ENCODE measurements around the gene SCTR. TPM values are rescaled to one million over a fixed set of nuclear protein-coding genes. Genes with fewer than 3 reads are reported as not detected.

Gene SCTR
- total and polyA plus RNA-seq, 2 of the 13 experiments (the other 11 are each of a cell fraction or from before 2014, with no cell fraction given), result not detected

GRCh38 chr2:119439574-119440500 is 84.4 kb downstream of the SCTR start (continued):
- TF ChIP-seq, protein P1, sequence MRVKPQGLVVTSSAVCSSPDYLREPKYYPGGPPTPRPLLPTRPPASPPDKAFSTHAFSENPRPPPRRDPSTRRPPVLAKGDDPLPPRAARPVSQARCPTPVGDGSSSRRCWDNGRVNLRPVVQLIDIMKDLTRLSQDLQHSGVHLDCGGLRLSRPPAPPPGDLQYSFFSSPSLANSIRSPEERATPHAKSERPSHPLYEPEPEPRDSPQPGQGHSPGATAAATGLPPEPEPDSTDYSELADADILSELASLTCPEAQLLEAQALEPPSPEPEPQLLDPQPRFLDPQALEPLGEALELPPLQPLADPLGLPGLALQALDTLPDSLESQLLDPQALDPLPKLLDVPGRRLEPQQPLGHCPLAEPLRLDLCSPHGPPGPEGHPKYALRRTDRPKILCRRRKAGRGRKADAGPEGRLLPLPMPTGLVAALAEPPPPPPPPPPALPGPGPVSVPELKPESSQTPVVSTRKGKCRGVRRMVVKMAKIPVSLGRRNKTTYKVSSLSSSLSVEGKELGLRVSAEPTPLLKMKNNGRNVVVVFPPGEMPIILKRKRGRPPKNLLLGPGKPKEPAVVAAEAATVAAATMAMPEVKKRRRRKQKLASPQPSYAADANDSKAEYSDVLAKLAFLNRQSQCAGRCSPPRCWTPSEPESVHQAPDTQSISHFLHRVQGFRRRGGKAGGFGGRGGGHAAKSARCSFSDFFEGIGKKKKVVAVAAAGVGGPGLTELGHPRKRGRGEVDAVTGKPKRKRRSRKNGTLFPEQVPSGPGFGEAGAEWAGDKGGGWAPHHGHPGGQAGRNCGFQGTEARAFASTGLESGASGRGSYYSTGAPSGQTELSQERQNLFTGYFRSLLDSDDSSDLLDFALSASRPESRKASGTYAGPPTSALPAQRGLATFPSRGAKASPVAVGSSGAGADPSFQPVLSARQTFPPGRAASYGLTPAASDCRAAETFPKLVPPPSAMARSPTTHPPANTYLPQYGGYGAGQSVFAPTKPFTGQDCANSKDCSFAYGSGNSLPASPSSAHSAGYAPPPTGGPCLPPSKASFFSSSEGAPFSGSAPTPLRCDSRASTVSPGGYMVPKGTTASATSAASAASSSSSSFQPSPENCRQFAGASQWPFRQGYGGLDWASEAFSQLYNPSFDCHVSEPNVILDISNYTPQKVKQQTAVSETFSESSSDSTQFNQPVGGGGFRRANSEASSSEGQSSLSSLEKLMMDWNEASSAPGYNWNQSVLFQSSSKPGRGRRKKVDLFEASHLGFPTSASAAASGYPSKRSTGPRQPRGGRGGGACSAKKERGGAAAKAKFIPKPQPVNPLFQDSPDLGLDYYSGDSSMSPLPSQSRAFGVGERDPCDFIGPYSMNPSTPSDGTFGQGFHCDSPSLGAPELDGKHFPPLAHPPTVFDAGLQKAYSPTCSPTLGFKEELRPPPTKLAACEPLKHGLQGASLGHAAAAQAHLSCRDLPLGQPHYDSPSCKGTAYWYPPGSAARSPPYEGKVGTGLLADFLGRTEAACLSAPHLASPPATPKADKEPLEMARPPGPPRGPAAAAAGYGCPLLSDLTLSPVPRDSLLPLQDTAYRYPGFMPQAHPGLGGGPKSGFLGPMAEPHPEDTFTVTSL (CRISPR knock-in tag; IDR thresholded peaks at IDR 0.05; ENCODE audit: borderline replicate concordance), result no peak
- TF ChIP-seq MLLT10 (CRISPR knock-in tag; IDR thresholded peaks at IDR 0.05) (no peak), ZNF720 (CRISPR knock-in tag; IDR thresholded peaks at IDR 0.05) (no peak), REXO4 (CRISPR knock-in tag; IDR thresholded peaks at IDR 0.05; ENCODE audit: borderline replicate concordance) (no peak), BRD4 (CRISPR knock-in tag; IDR thresholded peaks at IDR 0.05) (no peak), THAP9 (CRISPR knock-in tag; IDR thresholded peaks at IDR 0.05; ENCODE audit: borderline replicate concordance) (no peak), ZNF589 (CRISPR knock-in tag; conservative IDR thresholded peaks at IDR 0.05) (no peak), MTA1 (CRISPR knock-in tag; IDR thresholded peaks at IDR 0.05; ENCODE audit: borderline replicate concordance) (peak; percentile 60; the same call in 1 of the 2 replicates), ZFAT (CRISPR knock-in tag; conservative IDR thresholded peaks at IDR 0.05) (no peak)
- TF ChIP-seq, protein P2, sequence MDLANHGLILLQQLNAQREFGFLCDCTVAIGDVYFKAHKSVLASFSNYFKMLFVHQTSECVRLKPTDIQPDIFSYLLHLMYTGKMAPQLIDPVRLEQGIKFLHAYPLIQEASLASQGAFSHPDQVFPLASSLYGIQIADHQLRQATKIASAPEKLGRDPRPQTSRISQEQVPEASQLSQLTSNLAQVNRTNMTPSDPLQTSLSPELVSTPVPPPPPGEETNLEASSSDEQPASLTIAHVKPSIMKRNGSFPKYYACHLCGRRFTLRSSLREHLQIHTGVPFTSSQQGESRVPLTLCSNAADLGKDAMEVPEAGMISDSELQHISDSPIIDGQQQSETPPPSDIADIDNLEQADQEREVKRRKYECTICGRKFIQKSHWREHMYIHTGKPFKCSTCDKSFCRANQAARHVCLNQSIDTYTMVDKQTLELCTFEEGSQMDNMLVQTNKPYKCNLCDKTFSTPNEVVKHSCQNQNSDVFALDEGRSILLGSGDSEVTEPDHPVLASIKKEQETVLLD (CRISPR knock-in tag; IDR thresholded peaks at IDR 0.05; ENCODE audit: low read depth), result no peak
- TF ChIP-seq, protein P3, sequence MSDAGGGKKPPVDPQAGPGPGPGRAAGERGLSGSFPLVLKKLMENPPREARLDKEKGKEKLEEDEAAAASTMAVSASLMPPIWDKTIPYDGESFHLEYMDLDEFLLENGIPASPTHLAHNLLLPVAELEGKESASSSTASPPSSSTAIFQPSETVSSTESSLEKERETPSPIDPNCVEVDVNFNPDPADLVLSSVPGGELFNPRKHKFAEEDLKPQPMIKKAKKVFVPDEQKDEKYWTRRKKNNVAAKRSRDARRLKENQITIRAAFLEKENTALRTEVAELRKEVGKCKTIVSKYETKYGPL (CRISPR knock-in tag; IDR thresholded peaks at IDR 0.05), result no peak
- TF ChIP-seq, protein P4, sequence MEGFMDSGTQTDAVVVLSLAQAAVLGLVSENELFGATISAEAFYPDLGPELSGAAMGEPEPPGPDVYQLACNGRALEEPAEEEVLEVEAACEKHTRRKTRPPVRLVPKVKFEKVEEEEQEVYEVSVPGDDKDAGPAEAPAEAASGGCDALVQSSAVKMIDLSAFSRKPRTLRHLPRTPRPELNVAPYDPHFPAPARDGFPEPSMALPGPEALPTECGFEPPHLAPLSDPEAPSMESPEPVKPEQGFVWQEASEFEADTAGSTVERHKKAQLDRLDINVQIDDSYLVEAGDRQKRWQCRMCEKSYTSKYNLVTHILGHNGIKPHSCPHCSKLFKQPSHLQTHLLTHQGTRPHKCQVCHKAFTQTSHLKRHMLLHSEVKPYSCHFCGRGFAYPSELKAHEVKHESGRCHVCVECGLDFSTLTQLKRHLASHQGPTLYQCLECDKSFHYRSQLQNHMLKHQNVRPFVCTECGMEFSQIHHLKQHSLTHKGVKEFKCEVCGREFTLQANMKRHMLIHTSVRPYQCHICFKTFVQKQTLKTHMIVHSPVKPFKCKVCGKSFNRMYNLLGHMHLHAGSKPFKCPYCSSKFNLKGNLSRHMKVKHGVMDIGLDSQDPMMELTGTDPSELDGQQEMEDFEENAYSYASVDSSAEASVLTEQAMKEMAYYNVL (CRISPR knock-in tag; IDR thresholded peaks at IDR 0.05; ENCODE audit: borderline replicate concordance), result no peak
- TF ChIP-seq, protein P5, sequence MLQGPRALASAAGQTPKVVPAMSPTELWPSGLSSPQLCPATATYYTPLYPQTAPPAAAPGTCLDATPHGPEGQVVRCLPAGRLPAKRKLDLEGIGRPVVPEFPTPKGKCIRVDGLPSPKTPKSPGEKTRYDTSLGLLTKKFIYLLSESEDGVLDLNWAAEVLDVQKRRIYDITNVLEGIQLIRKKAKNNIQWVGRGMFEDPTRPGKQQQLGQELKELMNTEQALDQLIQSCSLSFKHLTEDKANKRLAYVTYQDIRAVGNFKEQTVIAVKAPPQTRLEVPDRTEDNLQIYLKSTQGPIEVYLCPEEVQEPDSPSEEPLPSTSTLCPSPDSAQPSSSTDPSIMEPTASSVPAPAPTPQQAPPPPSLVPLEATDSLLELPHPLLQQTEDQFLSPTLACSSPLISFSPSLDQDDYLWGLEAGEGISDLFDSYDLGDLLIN (CRISPR knock-in tag; IDR thresholded peaks at IDR 0.05; ENCODE audit: borderline replicate concordance), result no peak
